ENCODE measurements around the gene PPP1R14D.

PPP1R14D gene

DNA sequence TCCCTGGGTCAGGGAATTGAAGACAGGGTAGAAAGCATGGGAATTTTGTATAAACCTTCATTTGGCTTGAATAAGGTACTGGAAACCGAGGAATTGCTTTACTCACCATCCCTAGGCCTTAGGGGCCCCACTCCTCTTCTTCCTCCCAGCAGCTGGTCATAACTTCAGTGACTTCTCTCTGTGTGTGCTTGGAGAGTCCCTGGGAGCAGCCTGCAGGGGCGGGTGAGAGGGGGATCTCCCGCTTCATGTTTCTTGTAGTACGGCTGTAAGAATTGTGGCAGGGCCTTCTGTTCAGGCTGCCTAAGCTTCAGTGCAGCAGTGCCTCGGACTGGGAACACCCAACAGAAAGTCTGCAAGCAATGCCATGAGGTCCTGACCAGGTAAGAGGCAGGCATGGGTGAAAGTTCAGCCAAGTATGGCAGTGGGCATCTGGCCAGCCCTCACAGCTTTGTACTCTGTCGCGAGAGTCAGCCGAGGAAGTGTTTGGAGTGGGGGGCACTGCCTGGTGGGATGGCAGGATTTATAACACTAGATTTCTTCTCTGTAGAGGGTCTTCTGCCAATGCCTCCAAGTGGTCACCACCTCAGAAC is 19.6 kb downstream of the PPP1R14D start:
- H3K9ac ChIP-seq (ENCODE audit: low read depth, low read length), result no peak overlapping the region
- H3K36me3 ChIP-seq (ENCODE audit: insufficient read depth, low read depth, low read length), result 0 out of 2 replicates have a peak, but pooled peaks cover 6% of the 10 kb centered on the region
- H3K4me1 ChIP-seq (ENCODE audit: insufficient read depth, low read length), result 0 out of 2 replicates have a peak, but pooled peaks cover 3% of the 10 kb centered on the region
- H3K9me3 ChIP-seq (ENCODE audit: insufficient read depth, low read depth, low read length), result no peaks in the 10 kb centered on the region
- H3K27ac ChIP-seq (ENCODE audit: low read length), result no peak overlapping the region
- no peaks in the 10 kb centered on the region for H3K27me3 ChIP-seq (ENCODE audit: insufficient read depth, low read length)
- H3K4me3 ChIP-seq (ENCODE audit: low read length), result no peak overlapping the region

DNA sequence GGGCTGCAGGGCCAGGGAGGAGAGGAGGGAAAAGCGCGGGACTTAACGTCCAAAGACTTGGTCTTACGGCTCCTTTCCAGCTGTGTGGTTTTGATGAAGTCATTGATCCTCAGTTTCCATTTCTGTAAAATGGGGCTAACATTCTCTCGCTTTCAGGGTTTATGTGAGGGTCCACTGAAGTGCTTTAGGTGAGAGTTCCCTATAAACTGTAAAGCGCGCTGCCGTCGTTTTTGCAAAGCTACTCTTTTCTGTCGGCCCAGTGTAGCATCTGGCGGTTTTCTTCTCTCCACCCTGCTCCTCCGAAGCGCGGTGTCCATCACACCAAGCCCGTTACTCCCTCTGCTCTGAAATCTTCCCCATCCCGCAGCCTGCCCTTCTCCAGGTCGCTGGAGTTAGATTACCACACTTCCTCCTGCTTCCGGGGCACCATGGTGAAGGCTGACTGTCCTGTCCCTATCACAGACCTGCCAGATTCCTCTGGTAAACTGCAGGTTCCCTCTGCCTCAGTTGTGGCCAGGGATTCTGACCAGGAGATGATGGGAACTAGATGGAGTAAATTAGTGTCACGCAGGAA is 20.5 kb downstream of the PPP1R14D start:
- Histone ChIP-seq H3K4me1 (ENCODE audit: insufficient read depth, low read length) (0 out of 2 replicates have a peak, but pooled peaks cover 3% of the 10 kb centered on the region), H3K36me3 (ENCODE audit: insufficient read depth, low read depth, low read length) (0 out of 2 replicates have a peak, but pooled peaks cover 6% of the 10 kb centered on the region), H3K27me3 (ENCODE audit: insufficient read depth, low read length) (no peaks in the 10 kb centered on the region), H3K9ac (ENCODE audit: low read depth, low read length) (peak overlapping the region; percentile 74; the same call in 1 of the 2 replicates), H3K9me3 (ENCODE audit: insufficient read depth, low read depth, low read length) (no peaks in the 10 kb centered on the region), H3K4me3 (ENCODE audit: low read length) (peak overlapping the region; percentile 87), H3K27ac (ENCODE audit: low read length) (no peak overlapping the region)

DNA sequence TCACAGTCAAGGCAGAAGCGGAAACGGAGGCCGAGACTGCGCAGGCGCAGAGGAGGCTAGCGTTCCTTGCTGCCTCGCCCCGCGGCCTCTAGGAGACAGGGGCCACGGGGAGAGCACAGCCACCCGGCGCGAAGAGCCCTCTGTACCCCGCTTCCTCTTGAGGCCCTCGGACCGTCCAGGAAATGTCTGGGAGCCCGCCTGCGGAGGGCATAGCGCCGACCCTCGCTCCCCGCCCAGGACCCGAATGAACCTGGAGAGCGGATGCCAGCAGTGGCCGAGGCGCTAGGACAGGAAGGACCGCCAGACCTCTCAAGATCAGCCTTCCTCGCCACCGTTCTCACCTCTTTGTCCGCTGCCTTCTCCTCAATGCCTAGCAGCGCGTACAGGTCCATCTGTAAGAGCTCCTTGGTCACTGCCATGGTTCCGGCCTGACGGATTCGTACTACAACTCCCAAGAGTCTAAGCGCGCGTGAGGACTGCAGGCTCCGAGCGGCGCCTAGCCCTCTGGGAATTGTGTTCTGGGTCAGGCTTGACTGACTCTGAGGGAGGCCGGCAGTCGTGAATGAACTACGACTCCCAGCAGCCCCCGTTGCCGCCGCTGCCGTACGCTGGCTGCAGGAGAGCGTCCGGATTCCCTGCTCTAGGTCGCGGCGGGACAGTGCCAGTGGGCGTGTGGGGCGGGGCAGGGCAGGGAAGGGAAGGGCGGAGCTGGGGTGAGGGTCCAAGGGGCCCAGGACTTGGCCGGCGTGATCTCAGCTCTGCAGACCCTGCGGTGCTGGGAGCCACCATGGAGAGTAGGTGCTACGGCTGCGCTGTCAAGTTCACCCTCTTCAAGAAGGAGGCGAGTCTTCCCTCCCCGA is 21.2 kb downstream of the PPP1R14D start, which contains the start of the genes DNAJC17 and ZFYVE19:
Gene DNAJC17, minus strand, starts transcription at position 446 of the 860 bp plus-strand sequence. Its CDS starts 27 bp downstream, at position 419.
Gene ZFYVE19, plus strand, starts transcription at position 62 of the 860 bp plus-strand sequence. Its CDS starts 501 bp downstream, at position 563.
- Histone ChIP-seq H3K4me1 (ENCODE audit: insufficient read depth, low read length) (0 out of 2 replicates have a peak, but pooled peaks cover 3% of the 10 kb centered on the region), H3K9ac (ENCODE audit: low read depth, low read length) (peak within 1 kb of the TSS; percentile 85; the same call in 1 of the 2 replicates), H3K27me3 (ENCODE audit: insufficient read depth, low read length) (no peaks in the 10 kb centered on the region), H3K36me3 (ENCODE audit: insufficient read depth, low read depth, low read length) (0 out of 2 replicates have a peak, but pooled peaks cover 6% of the 10 kb centered on the region), H3K27ac (ENCODE audit: low read length) (no peak within 1 kb of the TSS), H3K4me3 (ENCODE audit: low read length) (peak within 1 kb of the TSS; percentile 87), H3K9me3 (ENCODE audit: insufficient read depth, low read depth, low read length) (no peaks in the 10 kb centered on the region)

GRCh38 chr15:40806672-40807027 is 21.9 kb downstream of the PPP1R14D start:
- H3K4me1 ChIP-seq (ENCODE audit: insufficient read depth, low read length), result 0 out of 2 replicates have a peak, but pooled peaks cover 3% of the 10 kb centered on the region
- no peak overlapping the region for H3K27ac ChIP-seq (ENCODE audit: low read length)

GRCh38 chr15:40803688-40804087 is 24.8 kb downstream of the PPP1R14D start:
- H3K4me3 ChIP-seq (ENCODE audit: low read length), result no peak overlapping the region
- no peaks in the 10 kb centered on the region for H3K36me3 ChIP-seq (ENCODE audit: insufficient read depth, low read depth, low read length)
- no peaks in the 10 kb centered on the region for H3K27me3 ChIP-seq (ENCODE audit: insufficient read depth, low read length)
- H3K9ac ChIP-seq (ENCODE audit: low read depth, low read length), result no peak overlapping the region
- H3K4me1 ChIP-seq (ENCODE audit: insufficient read depth, low read length), result peaks cover 11% of the 10 kb centered on the region; the same call in 1 of the 2 replicates
- H3K27ac ChIP-seq (ENCODE audit: low read length), result no peak overlapping the region
- no peaks in the 10 kb centered on the region for H3K9me3 ChIP-seq (ENCODE audit: insufficient read depth, low read depth, low read length)

More at GRCh38 chr15:40806672-40807027, 21.9 kb downstream of the PPP1R14D start:
- Histone ChIP-seq H3K9me3 (ENCODE audit: insufficient read depth, low read depth, low read length) (no peaks in the 10 kb centered on the region), H3K4me3 (ENCODE audit: low read length) (peak overlapping the region; percentile 87), H3K9ac (ENCODE audit: low read depth, low read length) (peak overlapping the region; percentile 85; the same call in 1 of the 2 replicates), H3K27me3 (ENCODE audit: insufficient read depth, low read length) (no peaks in the 10 kb centered on the region), H3K36me3 (ENCODE audit: insufficient read depth, low read depth, low read length) (0 out of 2 replicates have a peak, but pooled peaks cover 6% of the 10 kb centered on the region)

- no peak overlapping the region for H3K27ac ChIP-seq (ENCODE audit: low read length)
- H3K36me3 ChIP-seq (ENCODE audit: insufficient read depth, low read depth, low read length), result no peaks in the 10 kb centered on the region
- no peak overlapping the region for H3K4me3 ChIP-seq (ENCODE audit: low read length)
- no peaks in the 10 kb centered on the region for H3K27me3 ChIP-seq (ENCODE audit: insufficient read depth, low read length)
- peaks cover 16% of the 10 kb centered on the region; the same call in 1 of the 2 replicates for H3K4me1 ChIP-seq (ENCODE audit: insufficient read depth, low read length)
- H3K9me3 ChIP-seq (ENCODE audit: insufficient read depth, low read depth, low read length), result no peaks in the 10 kb centered on the region
- no peak overlapping the region for H3K9ac ChIP-seq (ENCODE audit: low read depth, low read length)
Measured at GRCh38 chr15:40803076-40803475, 25.4 kb downstream of the PPP1R14D start.

DNA sequence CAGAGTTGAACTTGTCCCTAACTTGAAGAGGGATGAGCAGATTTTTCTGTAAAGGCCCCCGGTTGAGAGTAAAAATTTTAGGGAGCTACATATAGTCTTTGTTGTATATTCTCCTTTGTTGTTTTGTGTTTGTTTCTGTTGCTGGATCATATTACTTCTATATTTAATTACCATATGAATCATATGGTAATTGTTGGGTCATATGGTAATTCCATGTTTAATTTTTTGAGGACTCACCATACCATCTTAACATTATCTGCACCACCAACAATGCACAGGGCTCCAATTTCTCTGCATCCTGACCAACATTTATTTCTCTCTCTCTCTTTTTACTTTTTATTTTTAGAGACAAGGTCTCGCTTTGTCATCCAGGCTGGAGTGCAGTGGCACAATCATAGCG is 29.0 kb downstream of the PPP1R14D start:
- Histone ChIP-seq H3K9me3 (ENCODE audit: insufficient read depth, low read depth, low read length) (no peaks in the 10 kb centered on the region), H3K36me3 (ENCODE audit: insufficient read depth, low read depth, low read length) (no peaks in the 10 kb centered on the region), H3K4me3 (ENCODE audit: low read length) (no peak overlapping the region), H3K27ac (ENCODE audit: low read length) (no peak overlapping the region), H3K9ac (ENCODE audit: low read depth, low read length) (no peak overlapping the region), H3K27me3 (ENCODE audit: insufficient read depth, low read length) (no peaks in the 10 kb centered on the region), H3K4me1 (ENCODE audit: insufficient read depth, low read length) (peaks cover 22% of the 10 kb centered on the region; the same call in 1 of the 2 replicates)

DNA sequence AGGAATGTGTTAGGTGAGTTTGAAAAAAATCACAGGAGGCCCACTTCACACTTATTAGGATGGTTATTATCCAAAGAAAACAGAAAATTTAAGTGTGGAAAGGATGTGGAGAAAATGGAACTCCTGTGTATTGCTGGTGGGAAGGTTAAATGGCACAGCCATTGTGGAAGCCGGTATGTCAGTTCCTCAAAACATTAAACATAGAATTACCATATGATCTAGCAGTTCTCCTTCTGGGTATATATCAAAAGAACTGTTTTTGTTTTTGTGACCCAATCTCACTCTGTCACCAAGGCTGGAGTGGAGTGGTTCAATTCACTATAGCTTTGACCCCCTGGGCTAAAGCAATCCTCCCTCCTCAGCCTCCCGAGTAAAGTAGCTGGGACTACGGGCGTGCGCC is 32.0 kb downstream of the PPP1R14D start:
- Histone ChIP-seq H3K27ac (ENCODE audit: low read length) (no peak overlapping the region), H3K9me3 (ENCODE audit: insufficient read depth, low read depth, low read length) (no peaks in the 10 kb centered on the region), H3K27me3 (ENCODE audit: insufficient read depth, low read length) (no peaks in the 10 kb centered on the region), H3K36me3 (ENCODE audit: insufficient read depth, low read depth, low read length) (no peaks in the 10 kb centered on the region), H3K4me3 (ENCODE audit: low read length) (no peak overlapping the region), H3K9ac (ENCODE audit: low read depth, low read length) (0 out of 2 replicates have a peak overlapping the region, but pooled peaks have one; percentile 5), H3K4me1 (ENCODE audit: insufficient read depth, low read length) (peaks cover 22% of the 10 kb centered on the region; the same call in 1 of the 2 replicates)

GRCh38 chr15:40796041-40796440 is 32.5 kb downstream of the PPP1R14D start:
- peaks cover 22% of the 10 kb centered on the region; the same call in 1 of the 2 replicates for H3K4me1 ChIP-seq (ENCODE audit: insufficient read depth, low read length)
- H3K9me3 ChIP-seq (ENCODE audit: insufficient read depth, low read depth, low read length), result no peaks in the 10 kb centered on the region
- no peak overlapping the region for H3K27ac ChIP-seq (ENCODE audit: low read length)
- 0 out of 2 replicates have a peak overlapping the region, but pooled peaks have one; percentile 5 for H3K9ac ChIP-seq (ENCODE audit: low read depth, low read length)
- H3K4me3 ChIP-seq (ENCODE audit: low read length), result no peak overlapping the region
- no peaks in the 10 kb centered on the region for H3K27me3 ChIP-seq (ENCODE audit: insufficient read depth, low read length)
- H3K36me3 ChIP-seq (ENCODE audit: insufficient read depth, low read depth, low read length), result no peaks in the 10 kb centered on the region

- no peak overlapping the region for H3K27ac ChIP-seq (ENCODE audit: low read length)
- no peaks in the 10 kb centered on the region for H3K27me3 ChIP-seq (ENCODE audit: insufficient read depth, low read length)
- H3K9ac ChIP-seq (ENCODE audit: low read depth, low read length), result no peak overlapping the region
- peaks cover 12% of the 10 kb centered on the region; the same call in 1 of the 2 replicates for H3K4me1 ChIP-seq (ENCODE audit: insufficient read depth, low read length)
- no peaks in the 10 kb centered on the region for H3K36me3 ChIP-seq (ENCODE audit: insufficient read depth, low read depth, low read length)
- H3K4me3 ChIP-seq (ENCODE audit: low read length), result no peak overlapping the region
- no peaks in the 10 kb centered on the region for H3K9me3 ChIP-seq (ENCODE audit: insufficient read depth, low read depth, low read length)
Measured at GRCh38 chr15:40793216-40793989, 35.1 kb downstream of the PPP1R14D start.

GRCh38 chr15:40792394-40792793 is 36.1 kb downstream of the PPP1R14D start:
- no peaks in the 10 kb centered on the region for H3K27me3 ChIP-seq (ENCODE audit: insufficient read depth, low read length)
- no peaks in the 10 kb centered on the region for H3K36me3 ChIP-seq (ENCODE audit: insufficient read depth, low read depth, low read length)
- H3K9me3 ChIP-seq (ENCODE audit: insufficient read depth, low read depth, low read length), result no peaks in the 10 kb centered on the region
- H3K9ac ChIP-seq (ENCODE audit: low read depth, low read length), result no peak overlapping the region
- H3K27ac ChIP-seq (ENCODE audit: low read length), result no peak overlapping the region
- no peak overlapping the region for H3K4me3 ChIP-seq (ENCODE audit: low read length)
- peaks cover 14% of the 10 kb centered on the region for H3K4me1 ChIP-seq (ENCODE audit: insufficient read depth, low read length)
